ENCODE results near the gene PLCH1.

DNA sequence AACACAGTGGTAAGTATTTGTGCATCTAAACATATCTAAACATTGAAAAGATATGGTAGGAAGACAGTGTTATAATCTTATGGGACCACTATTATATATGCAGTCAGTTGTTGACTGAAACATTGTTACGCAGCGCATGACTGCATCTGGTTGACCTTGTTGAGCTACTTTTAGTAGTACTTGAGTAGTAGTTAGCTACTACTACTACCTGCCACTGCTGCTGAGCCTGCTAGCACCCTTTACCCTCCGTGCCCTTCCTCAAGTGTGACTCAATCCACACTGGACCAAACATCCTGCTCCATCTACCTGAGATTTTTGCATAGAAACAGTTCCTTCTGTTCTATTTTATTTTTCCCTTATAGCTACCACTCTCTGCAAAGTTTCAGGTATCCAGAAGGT is 327.8 kb downstream of the PLCH1 start:
- no peak for TF ChIP-seq CTCF (IDR thresholded peaks at IDR 0.05)
- no peak for TF ChIP-seq POLR2A (IDR thresholded peaks at IDR 0.05)

Measured in ovary (tissue), 3 donors.